IPS-15b (cell line): Measurements from ENCODE around the gene PRKAR1B.

ENCODE experiments used
- H3K27me3 ChIP-seq: one replicate; pipeline ENCODE4 v1.6.1; 2013; ENCODE audit warnings: low read length; ENCODE audit not compliant: control insufficient read depth, insufficient read depth
- H3K36me3 ChIP-seq: one replicate; pipeline ENCODE4 v1.6.1; 2013; ENCODE audit warnings: low read length; ENCODE audit not compliant: control insufficient read depth, insufficient read depth
- H3K4me1 ChIP-seq: one replicate; pipeline ENCODE4 v1.6.1; 2013; ENCODE audit warnings: mild to moderate bottlenecking, low read length; ENCODE audit not compliant: control insufficient read depth, insufficient read depth
- H3K4me3 ChIP-seq: one replicate; pipeline ENCODE4 v1.5.1; 2013; ENCODE audit warnings: low read depth, low read length
- H3K9ac ChIP-seq: one replicate; pipeline ENCODE4 v1.6.1; 2013; ENCODE audit warnings: low read depth, mild to moderate bottlenecking, low read length
- H3K9me3 ChIP-seq: one replicate; pipeline ENCODE4 v1.6.1; 2013; ENCODE audit warnings: mild to moderate bottlenecking, low read length; ENCODE audit not compliant: control insufficient read depth, insufficient read depth

PRKAR1B gene

DNA sequence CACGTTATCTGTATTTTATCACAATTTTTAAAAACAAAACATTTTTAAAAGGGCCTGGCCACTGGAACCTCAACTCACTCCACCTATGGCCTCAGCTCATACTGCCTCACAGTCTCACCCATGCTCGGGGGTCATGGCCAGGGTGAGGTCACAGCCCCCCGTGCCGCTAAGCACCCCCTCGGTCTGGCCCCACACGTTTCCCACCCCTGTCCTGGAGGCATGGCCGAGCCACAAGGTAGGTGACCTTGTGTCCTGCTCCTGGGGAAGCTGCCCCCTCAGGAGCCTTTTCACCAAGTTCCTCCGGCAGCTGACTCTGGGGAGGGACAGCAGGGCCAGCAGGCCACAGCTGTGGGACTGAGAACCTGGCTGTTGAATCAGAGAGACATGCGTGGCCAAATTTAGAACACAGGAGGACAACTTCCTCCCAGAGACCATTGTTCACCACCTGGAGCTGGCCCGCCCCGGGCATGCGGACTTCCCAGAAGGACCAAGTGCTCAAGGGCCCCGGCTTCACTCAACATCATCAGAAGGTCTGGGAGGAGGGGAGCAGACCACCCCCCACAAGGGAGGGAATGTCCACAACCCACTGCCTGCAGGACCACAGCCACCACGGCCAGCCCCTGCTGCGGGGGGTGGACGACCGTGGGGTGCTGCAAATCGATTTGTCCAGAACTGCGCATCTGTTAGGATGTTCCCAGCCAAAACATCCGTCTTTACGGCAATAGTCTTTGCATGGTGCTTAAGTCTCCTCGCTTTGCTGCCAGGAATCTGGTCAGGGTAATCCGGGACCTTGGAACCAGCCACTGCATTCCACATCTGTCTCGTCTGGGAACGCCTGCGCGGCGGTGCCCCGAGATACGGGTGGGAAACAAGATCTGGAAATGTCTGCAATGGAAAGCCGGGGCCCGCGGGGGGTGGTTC lies 158.8 kb downstream of the PRKAR1B start:
- Histone ChIP-seq H3K9ac (no peak overlapping the region), H3K27me3 (no peaks in the 10 kb centered on the region), H3K36me3 (no peaks in the 10 kb centered on the region), H3K4me1 (no peaks in the 10 kb centered on the region), H3K4me3 (no peak overlapping the region), H3K9me3 (no peaks in the 10 kb centered on the region)

DNA sequence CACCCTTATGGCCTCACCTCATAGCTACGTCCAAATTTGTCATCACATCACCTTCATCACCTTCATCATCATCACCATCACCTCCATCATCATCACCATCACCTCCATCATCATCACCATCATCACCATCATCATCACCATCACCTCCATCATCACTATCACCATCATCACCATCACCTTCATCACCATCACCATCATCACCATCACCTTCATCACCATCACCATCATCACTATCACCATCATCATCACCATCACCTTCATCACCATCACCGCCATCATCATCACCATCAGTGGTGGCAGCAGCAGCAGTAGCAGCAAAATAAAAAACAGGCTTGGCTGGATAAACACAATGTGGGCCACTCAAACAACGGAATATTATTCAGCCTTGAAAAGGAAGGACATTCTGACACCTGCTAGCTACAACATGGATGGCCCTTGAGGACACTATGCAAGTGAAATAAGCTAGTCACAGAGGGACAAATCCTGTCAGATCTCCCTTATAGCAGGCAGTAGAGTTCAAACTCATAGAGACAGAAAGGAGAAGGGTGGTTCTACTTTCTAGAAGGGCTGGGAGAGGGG lies 159.7 kb downstream of the PRKAR1B start:
- Histone ChIP-seq H3K36me3 (no peaks in the 10 kb centered on the region), H3K27me3 (no peaks in the 10 kb centered on the region), H3K9me3 (no peaks in the 10 kb centered on the region), H3K4me1 (no peaks in the 10 kb centered on the region), H3K9ac (no peak overlapping the region), H3K4me3 (no peak overlapping the region)

DNA sequence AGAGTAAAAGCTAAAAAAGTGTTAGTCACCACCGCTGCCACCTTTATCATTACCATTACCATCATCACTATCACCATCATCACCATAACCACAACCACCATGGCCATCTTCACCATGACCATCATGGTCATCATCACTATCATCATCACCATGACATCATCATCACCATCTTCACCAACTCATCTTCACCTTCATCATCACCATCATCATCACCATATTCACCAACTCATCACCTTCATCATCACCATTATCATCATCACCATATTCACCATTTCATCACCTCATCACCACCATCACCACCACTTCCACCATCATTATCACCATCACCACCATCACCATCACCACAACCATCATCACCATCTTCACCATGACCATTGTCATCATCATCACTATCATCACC lies 161.0 kb downstream of the PRKAR1B start:
- Histone ChIP-seq H3K9me3 (no peaks in the 10 kb centered on the region), H3K27me3 (no peaks in the 10 kb centered on the region)

DNA sequence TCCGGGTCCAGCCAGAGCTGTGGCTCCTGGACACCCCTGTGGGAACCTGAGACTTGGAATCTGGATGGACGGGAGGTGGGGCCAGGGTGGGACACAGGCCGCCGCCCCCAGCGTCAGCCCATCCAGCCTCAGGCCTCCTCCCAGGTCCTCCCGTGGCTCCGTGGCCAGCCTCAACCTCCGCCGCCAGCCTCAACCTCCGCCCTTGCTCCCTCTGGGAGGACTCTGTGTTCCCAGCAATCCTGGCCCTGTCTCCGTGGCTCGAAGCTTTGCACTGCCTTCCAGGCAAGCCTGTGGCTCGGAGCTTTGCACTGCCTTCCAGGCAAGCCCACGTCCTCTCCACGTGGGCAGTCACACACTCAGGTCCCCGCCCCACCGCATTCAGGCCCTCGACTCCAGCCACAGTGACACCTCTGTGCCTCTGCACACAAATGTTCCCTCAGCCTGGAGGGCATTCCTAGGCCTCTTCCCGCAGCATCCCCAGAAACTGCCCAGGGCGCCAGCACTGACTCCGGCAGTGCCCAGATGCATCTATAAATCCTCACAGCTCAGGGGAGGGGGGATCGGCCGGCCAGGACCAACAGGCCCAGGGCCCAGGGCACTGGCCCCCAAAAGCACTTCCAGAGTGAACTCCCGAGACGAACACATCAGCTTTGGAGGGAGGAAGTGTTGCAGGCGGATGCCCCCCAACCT lies 162.8 kb downstream of the PRKAR1B start:
- H3K27me3 ChIP-seq: no peaks in the 10 kb centered on the region
- H3K4me3 ChIP-seq: no peak overlapping the region
- no peaks in the 10 kb centered on the region for H3K4me1 ChIP-seq
- no peak overlapping the region for H3K9ac ChIP-seq
- no peaks in the 10 kb centered on the region for H3K9me3 ChIP-seq
- H3K36me3 ChIP-seq: no peaks in the 10 kb centered on the region

More for the DNA sequence above, 161.0 kb downstream of the PRKAR1B start:
- Histone ChIP-seq H3K9ac (no peak overlapping the region), H3K36me3 (no peaks in the 10 kb centered on the region), H3K4me3 (no peak overlapping the region), H3K4me1 (no peaks in the 10 kb centered on the region)

DNA sequence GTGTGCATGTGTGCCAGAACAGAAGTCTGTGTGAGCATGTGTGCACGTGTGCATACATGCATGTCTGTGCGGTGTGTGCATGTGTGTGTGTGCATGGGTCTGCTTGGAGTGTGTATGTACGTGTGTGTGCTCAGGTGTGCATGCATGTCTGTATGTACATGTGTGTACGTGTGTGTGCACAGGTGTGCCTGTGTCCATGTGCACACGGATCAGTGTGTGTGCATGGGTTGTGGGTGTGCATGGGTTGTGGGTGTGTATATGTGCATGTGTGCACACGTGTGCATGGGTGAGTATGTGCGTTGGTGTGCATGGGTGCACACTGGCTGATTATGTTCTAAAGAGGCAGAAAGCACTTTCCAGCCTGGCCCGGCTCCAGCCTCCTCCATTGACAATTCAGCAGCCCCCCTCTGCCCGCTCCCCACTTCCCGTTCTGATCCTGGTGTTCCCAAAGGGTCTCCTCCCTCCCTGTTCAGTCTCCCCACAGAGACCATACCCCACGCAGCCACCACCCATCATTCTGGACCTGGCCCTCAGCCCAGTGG lies 163.4 kb downstream of the PRKAR1B start:
- Histone ChIP-seq H3K36me3 (no peaks in the 10 kb centered on the region), H3K9ac (no peak overlapping the region), H3K27me3 (no peaks in the 10 kb centered on the region), H3K4me3 (no peak overlapping the region), H3K9me3 (no peaks in the 10 kb centered on the region), H3K4me1 (no peaks in the 10 kb centered on the region)

DNA sequence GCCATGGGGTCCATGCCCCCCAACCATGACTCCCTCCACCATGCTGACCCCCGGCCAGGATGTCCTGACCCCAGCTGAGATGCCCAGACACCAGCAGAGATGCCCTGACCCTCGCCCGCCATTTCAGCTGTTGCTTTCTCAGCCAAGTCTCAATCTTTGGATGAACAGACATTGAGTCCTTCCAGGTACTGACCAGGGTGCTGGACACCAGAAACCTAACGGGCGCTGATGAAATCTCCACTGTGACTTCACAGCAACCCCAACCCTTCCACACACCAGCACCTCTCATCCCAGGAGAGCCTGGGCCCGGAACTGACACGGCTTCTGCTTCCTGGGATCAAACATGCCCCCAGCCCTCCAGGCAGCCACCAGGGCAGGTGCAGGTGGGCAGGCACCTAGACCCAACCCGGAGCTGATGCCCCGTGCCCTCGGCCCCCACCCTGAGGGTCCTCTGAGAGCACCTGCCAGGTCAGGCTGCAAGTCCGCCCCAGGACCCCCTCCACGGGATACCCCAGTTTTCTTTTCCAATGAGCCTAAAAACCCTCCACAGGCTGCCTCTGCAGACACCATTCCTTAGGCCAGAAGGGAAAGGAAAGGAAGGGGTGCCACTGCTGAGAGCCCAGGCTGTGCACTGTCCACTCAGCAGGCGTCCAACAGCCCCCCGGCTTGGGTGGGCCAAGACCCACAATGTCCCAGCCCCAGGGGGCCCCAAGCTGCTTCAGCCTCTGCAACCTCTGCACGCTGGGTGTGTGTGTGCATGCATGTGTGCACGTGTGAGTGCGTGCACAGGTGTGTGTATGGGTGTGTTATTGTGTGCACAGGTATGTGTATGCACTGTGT lies 164.1 kb downstream of the PRKAR1B start:
- Histone ChIP-seq H3K4me3 (no peak overlapping the region), H3K9ac (no peak overlapping the region), H3K9me3 (no peaks in the 10 kb centered on the region), H3K36me3 (no peaks in the 10 kb centered on the region), H3K4me1 (no peaks in the 10 kb centered on the region), H3K27me3 (no peaks in the 10 kb centered on the region)

DNA sequence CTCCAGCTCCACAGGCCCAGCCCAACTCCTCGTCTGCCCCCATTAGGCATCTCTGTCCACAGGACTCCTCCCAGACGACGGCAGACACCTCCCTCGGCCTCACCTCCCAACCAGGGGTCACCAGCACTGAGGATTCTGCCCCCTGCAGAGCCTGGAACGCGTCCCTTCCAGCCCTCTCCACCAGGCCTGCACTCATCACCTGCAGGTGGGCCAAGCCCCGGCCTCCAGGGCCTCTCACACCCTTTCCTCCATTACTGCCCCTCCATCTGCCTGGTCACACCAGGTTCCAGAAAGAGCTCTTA lies 164.8 kb downstream of the PRKAR1B start:
- no peak overlapping the region for H3K4me3 ChIP-seq
- no peaks in the 10 kb centered on the region for H3K9me3 ChIP-seq

DNA sequence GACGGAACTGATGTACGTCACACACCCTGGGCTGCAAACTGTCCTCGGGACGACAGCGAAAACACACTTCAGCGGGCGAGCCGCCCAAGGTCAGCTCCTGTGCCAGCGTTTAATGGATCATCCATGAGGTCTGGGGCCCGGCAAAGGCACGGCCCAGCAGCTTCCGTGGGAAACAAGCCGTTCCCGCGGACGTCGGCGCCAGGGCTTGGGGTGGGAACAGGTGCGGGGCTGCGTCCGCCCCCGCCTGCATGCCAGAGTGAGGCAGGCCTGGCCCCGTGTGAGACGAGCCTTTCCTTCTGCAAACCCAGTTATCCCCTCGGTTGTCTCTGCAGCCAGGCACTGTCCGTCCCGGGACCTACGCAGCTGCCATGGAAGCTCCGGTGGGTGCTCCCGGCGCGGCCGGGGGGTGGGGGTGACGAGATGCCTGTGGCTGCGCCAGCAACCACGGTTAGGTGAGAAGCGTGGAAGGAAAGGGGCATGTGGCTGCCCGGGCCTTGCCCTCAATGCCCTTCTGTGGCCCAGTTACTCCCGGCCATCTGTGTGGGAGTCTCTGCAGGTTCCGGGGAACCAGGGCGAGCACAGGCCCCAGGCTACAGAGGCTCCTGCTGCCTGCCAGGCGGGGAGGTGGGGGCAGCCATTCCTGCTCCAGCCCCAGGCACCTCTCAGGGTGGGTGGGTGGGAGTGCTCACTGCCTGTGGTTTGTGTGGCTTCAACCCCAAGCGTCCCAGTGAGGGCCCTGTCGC lies 165.3 kb downstream of the PRKAR1B start:
- Histone ChIP-seq H3K27me3 (no peaks in the 10 kb centered on the region), H3K9me3 (no peaks in the 10 kb centered on the region), H3K4me1 (no peaks in the 10 kb centered on the region), H3K4me3 (no peak overlapping the region), H3K9ac (no peak overlapping the region), H3K36me3 (peaks cover 3% of the 10 kb centered on the region)

More for the DNA sequence above, 164.8 kb downstream of the PRKAR1B start:
- Histone ChIP-seq H3K27me3 (no peaks in the 10 kb centered on the region), H3K4me1 (no peaks in the 10 kb centered on the region), H3K36me3 (peaks cover 3% of the 10 kb centered on the region), H3K9ac (no peak overlapping the region)

DNA sequence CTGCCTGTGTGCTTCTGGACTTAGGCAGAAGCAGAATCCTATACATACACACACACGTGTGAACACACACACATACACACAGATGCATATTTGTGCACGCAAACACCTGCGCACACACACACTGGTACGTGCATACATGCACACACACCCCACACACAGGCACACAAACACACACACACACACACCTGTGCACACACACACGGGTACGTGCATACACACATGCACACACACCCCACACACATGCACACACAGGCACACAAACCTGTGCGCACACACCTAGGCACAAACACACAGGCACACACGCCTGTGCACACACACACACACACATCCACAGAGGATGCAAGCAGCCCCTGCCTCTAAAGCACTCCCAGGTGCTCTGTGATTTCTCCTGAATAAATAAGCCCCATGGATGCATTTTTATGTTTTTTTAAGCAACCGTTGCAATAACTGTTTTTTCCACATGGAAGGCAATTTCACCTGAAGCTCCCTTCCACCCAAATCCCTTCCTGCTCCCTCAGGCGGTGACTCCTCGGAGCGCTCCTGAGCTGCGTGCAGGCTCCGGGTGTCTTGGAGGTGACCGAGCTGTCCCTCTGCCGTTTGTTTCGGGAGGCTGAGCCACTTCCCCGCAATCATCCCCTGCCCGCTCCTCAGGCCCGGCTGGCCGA lies 166.0 kb downstream of the PRKAR1B start:
- peaks cover 3% of the 10 kb centered on the region for H3K36me3 ChIP-seq
- H3K4me1 ChIP-seq: no peaks in the 10 kb centered on the region
- no peak overlapping the region for H3K4me3 ChIP-seq
- H3K9ac ChIP-seq: no peak overlapping the region
- no peaks in the 10 kb centered on the region for H3K27me3 ChIP-seq
- no peaks in the 10 kb centered on the region for H3K9me3 ChIP-seq

DNA sequence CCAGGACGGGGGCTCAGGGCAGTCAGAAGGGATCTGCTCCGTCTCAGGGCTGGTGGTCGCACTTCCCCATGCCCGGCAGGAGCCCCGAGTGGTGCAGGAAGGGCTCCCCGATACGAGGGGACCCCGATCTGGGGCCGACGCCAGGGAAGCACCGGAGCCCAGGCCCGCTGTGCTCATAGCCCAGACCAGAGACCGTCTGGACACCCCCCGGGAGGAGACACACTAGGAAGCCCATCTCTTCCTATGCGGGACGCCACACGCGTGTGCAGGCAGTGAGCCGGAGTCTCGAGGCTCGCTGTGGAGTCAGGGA lies 167.7 kb downstream of the PRKAR1B start:
- no peaks in the 10 kb centered on the region for H3K27me3 ChIP-seq
- no peaks in the 10 kb centered on the region for H3K4me1 ChIP-seq
- no peaks in the 10 kb centered on the region for H3K9me3 ChIP-seq
- no peak overlapping the region for H3K4me3 ChIP-seq
- H3K36me3 ChIP-seq: peaks cover 3% of the 10 kb centered on the region
- no peak overlapping the region for H3K9ac ChIP-seq
